ENCODE measurements around the gene CCL5. TPM values are rescaled to one million over a fixed set of nuclear protein-coding genes. Genes with fewer than 3 reads are reported as not detected.

The CCL5 gene
- total and polyA plus RNA-seq, 2 experiments from 2014 or later: 1.1 to 1.4 TPM

GRCh38 chr17:35864853-35865252 is 15.3 kb downstream of the CCL5 start:
- H3K79me2 ChIP-seq: no peaks in the 10 kb centered on the region
- peaks cover 8% of the 10 kb centered on the region for H3K4me1 ChIP-seq (ENCODE audit: insufficient read depth)
- no peaks in the 10 kb centered on the region for H3K36me3 ChIP-seq (replicated peaks; ENCODE audit: insufficient read depth, low read depth)
- H2AFZ ChIP-seq: no peak overlapping the region
- TF ChIP-seq EZH2phosphoT487 (IDR thresholded peaks at IDR 0.05; ENCODE audit: low read depth, severe bottlenecking, unreplicated experiment) (no peak), CTCF (IDR thresholded peaks at IDR 0.05; ENCODE audit: poor library complexity) (no peak), EZH2 (IDR thresholded peaks at IDR 0.05; ENCODE audit: borderline replicate concordance) (no peak)
- H3K9me3 ChIP-seq (ENCODE audit: low read depth): no peaks in the 10 kb centered on the region
- H3K4me2 ChIP-seq: no peak overlapping the region
- WGBS (ENCODE audit: low lambda C conversion rate, missing lambda C conversion rate): 89% methylated on average over 5 of the region's 7 CpGs
- no peaks in the 10 kb centered on the region for H3K27me3 ChIP-seq
- no peak overlapping the region for H3K27ac ChIP-seq
- H4K20me1 ChIP-seq (ENCODE audit: insufficient read depth, poor library complexity, severe bottlenecking): no peaks in the 10 kb centered on the region
- DNase-seq (ENCODE audit: low spot score): no peak
- H3K4me3 ChIP-seq: no peak overlapping the region
- H3K9me2 ChIP-seq (replicated peaks; ENCODE audit: insufficient read depth): no peaks in the 10 kb centered on the region

- H3K4me1 ChIP-seq (ENCODE audit: insufficient read depth): no peaks in the 10 kb centered on the region
- no peaks in the 10 kb centered on the region for H3K27me3 ChIP-seq
- WGBS (ENCODE audit: low lambda C conversion rate, missing lambda C conversion rate): 92% methylated on average over 2 of the region's 2 CpGs
- H3K36me3 ChIP-seq (replicated peaks; ENCODE audit: insufficient read depth, low read depth): no peaks in the 10 kb centered on the region
- H3K9me2 ChIP-seq (replicated peaks; ENCODE audit: insufficient read depth): no peaks in the 10 kb centered on the region
- H3K27ac ChIP-seq: no peak overlapping the region
- H3K4me2 ChIP-seq: no peak overlapping the region
- no peaks in the 10 kb centered on the region for H4K20me1 ChIP-seq (ENCODE audit: insufficient read depth, poor library complexity, severe bottlenecking)
- H2AFZ ChIP-seq: no peak overlapping the region
- H3K4me3 ChIP-seq: no peak overlapping the region
- no peaks in the 10 kb centered on the region for H3K9me3 ChIP-seq (ENCODE audit: low read depth)
- no peak for TF ChIP-seq EZH2phosphoT487 (IDR thresholded peaks at IDR 0.05; ENCODE audit: low read depth, severe bottlenecking, unreplicated experiment)
- no peak for TF ChIP-seq CTCF (IDR thresholded peaks at IDR 0.05; ENCODE audit: poor library complexity)
- no peak for TF ChIP-seq EZH2 (IDR thresholded peaks at IDR 0.05; ENCODE audit: borderline replicate concordance)
- no peaks in the 10 kb centered on the region for H3K79me2 ChIP-seq
- no peak for DNase-seq (ENCODE audit: low spot score)
These were observed 23.6 kb downstream of the CCL5 start for GRCh38 chr17:35856603-35857002.

GRCh38 chr17:35855965-35856364 is 24.2 kb downstream of the CCL5 start:
- no peaks in the 10 kb centered on the region for H3K4me1 ChIP-seq (ENCODE audit: insufficient read depth)
- 78% methylated on average over 5 of the region's 5 CpGs for WGBS (ENCODE audit: low lambda C conversion rate, missing lambda C conversion rate)
- H3K36me3 ChIP-seq (replicated peaks; ENCODE audit: insufficient read depth, low read depth): no peaks in the 10 kb centered on the region
- H3K27me3 ChIP-seq: no peaks in the 10 kb centered on the region
- H3K9me3 ChIP-seq (ENCODE audit: low read depth): no peaks in the 10 kb centered on the region
- no peaks in the 10 kb centered on the region for H3K79me2 ChIP-seq
- H3K4me3 ChIP-seq: no peak overlapping the region
- H2AFZ ChIP-seq: no peak overlapping the region
- H3K4me2 ChIP-seq: no peak overlapping the region
- no peaks in the 10 kb centered on the region for H3K9me2 ChIP-seq (replicated peaks; ENCODE audit: insufficient read depth)
- H4K20me1 ChIP-seq (ENCODE audit: insufficient read depth, poor library complexity, severe bottlenecking): no peaks in the 10 kb centered on the region
- H3K27ac ChIP-seq: no peak overlapping the region
- no peak for DNase-seq (ENCODE audit: low spot score)
- TF ChIP-seq CTCF (IDR thresholded peaks at IDR 0.05; ENCODE audit: poor library complexity) (no peak), EZH2phosphoT487 (IDR thresholded peaks at IDR 0.05; ENCODE audit: low read depth, severe bottlenecking, unreplicated experiment) (no peak), EZH2 (IDR thresholded peaks at IDR 0.05; ENCODE audit: borderline replicate concordance) (no peak)

Data from hepatocyte (in vitro differentiated cells).